A673 (cell line): Measurements from ENCODE around the gene WDR26.

Experiments used
- EZH2 ChIP-seq: fragments of 200-600 bp; sonication (generic); IDR thresholded peaks from 2 replicates; pipeline ENCODE4 v1.6.1; 2017; ENCODE audit warnings: borderline replicate concordance, low read depth, mild to moderate bottlenecking, mixed read lengths, antibody characterized with exemption, low read length; ENCODE audit not compliant: poor library complexity, severe bottlenecking
- TF ChIP-seq, protein P1 (sequence below): fragments of 300-800, 200-600 bp; sonication (generic); conservative IDR thresholded peaks from 2 replicates; pipeline ENCODE4 v1.5.1; 2017; ENCODE audit warnings: low read depth, mild to moderate bottlenecking, antibody characterized with exemption, low read length, moderate library complexity, mixed read lengths

DNA sequence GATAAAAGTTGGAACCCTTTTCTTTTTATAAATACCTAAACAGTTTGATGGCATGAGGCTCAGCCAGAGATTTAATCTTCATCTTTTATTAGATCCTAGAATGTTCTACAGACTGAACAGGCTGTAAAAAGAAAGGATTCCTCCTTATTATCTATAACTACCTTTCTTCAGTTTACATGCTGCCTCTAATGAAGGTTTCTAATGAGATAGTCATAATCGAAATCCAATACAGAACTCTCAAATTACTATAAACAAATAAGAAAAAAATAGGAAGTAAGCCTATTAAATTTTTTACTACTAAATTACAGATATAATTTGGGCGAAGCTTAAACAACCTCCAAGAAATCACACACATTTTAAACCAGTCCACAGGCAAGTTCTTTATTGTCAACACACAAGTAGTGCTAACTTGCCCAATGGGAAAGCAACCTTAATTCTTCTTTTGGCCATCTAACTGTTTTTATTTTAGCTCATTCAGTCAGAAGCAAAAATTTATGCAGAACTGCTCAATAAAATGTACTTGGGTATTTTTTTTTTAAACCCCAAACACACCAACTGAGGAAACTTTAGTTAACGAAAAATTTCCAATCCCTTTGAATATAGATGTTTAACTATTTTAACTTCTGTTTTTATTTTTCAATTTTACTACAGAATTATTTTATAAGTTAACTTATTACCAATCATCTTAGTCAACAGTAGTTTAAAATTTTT lies 4.8 kb downstream of the WDR26 start:
- TF ChIP-seq, protein P1, sequence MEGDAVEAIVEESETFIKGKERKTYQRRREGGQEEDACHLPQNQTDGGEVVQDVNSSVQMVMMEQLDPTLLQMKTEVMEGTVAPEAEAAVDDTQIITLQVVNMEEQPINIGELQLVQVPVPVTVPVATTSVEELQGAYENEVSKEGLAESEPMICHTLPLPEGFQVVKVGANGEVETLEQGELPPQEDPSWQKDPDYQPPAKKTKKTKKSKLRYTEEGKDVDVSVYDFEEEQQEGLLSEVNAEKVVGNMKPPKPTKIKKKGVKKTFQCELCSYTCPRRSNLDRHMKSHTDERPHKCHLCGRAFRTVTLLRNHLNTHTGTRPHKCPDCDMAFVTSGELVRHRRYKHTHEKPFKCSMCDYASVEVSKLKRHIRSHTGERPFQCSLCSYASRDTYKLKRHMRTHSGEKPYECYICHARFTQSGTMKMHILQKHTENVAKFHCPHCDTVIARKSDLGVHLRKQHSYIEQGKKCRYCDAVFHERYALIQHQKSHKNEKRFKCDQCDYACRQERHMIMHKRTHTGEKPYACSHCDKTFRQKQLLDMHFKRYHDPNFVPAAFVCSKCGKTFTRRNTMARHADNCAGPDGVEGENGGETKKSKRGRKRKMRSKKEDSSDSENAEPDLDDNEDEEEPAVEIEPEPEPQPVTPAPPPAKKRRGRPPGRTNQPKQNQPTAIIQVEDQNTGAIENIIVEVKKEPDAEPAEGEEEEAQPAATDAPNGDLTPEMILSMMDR, result no peak
- TF ChIP-seq EZH2, result no peak
